ENCODE results near the gene CDCA4. TPM values are rescaled to one million over a fixed set of nuclear protein-coding genes. Genes with fewer than 3 reads are reported as not detected.

CDCA4 gene
- total and polyA plus RNA-seq, 10 of the 15 experiments (the other 5 are each of a cell fraction or from before 2014, with no cell fraction given), result 10.4 to 64.0 (median 52.1) TPM

DNA sequence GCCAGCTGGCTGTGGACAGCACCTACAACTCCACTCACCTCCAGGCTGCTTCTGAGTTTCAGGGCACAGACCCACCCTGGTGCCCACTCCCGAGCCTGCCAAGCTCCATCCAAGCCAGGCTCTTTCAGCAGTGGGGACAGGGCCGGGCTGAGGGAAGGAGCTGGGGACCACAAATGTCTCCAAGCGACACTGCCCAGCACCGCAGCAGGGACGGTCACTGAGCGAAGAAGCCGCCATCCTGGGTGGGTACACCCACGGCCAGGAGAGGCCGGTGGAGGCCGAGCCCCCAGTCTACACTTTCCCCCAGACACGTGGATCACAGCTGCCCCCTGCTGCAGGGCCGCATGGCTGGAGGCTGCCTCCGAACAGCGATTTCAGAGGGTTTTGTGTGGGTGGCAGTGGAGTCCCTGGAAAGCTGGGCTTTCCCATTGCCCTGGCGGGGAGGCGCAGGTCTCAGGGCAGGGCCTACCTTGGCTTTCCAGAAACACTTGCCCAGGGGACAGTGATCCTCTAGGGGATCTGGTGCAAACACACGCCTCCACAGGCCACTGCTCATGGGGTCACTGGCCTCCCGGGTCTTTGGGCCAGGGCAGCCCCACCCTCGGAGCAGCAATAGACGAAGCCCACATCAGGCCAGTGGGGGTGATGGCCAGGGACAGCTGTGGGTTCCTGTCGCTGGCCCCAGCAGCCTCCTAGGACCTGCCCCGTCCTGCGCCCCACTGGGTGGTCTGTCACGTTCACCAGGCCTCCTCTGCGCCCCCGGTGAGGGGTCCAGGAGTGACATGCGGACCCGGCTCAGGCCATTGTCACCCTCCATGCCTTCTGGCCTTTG lies 45.6 kb upstream of the CDCA4 start (continued):
- TF ChIP-seq, protein P1, sequence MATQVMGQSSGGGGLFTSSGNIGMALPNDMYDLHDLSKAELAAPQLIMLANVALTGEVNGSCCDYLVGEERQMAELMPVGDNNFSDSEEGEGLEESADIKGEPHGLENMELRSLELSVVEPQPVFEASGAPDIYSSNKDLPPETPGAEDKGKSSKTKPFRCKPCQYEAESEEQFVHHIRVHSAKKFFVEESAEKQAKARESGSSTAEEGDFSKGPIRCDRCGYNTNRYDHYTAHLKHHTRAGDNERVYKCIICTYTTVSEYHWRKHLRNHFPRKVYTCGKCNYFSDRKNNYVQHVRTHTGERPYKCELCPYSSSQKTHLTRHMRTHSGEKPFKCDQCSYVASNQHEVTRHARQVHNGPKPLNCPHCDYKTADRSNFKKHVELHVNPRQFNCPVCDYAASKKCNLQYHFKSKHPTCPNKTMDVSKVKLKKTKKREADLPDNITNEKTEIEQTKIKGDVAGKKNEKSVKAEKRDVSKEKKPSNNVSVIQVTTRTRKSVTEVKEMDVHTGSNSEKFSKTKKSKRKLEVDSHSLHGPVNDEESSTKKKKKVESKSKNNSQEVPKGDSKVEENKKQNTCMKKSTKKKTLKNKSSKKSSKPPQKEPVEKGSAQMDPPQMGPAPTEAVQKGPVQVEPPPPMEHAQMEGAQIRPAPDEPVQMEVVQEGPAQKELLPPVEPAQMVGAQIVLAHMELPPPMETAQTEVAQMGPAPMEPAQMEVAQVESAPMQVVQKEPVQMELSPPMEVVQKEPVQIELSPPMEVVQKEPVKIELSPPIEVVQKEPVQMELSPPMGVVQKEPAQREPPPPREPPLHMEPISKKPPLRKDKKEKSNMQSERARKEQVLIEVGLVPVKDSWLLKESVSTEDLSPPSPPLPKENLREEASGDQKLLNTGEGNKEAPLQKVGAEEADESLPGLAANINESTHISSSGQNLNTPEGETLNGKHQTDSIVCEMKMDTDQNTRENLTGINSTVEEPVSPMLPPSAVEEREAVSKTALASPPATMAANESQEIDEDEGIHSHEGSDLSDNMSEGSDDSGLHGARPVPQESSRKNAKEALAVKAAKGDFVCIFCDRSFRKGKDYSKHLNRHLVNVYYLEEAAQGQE (IDR thresholded peaks at IDR 0.05; ENCODE audit: low read depth, low read length), result no peak
- TF ChIP-seq MEF2B (IDR thresholded peaks at IDR 0.05; ENCODE audit: partially characterized antibody, poor library complexity, severe bottlenecking), result peak; percentile 88
- TF ChIP-seq SMAD5 (IDR thresholded peaks at IDR 0.05; ENCODE audit: low read depth), result no peak
- peak; percentile 28; the same call in 1 of the 2 replicates for TF ChIP-seq ZNF592 (IDR thresholded peaks at IDR 0.05)
- TF ChIP-seq NR2C1 (IDR thresholded peaks at IDR 0.05), result no peak
- no peak for TF ChIP-seq CEBPB (IDR thresholded peaks at IDR 0.05; ENCODE audit: borderline replicate concordance in 1 of 2, low read depth in 2 of 2, low read length in 2 of 2)
- TF ChIP-seq RUNX3 (IDR thresholded peaks at IDR 0.05; ENCODE audit: low read length), result no peak
- no peak for TF ChIP-seq SIX5 (IDR thresholded peaks at IDR 0.05; ENCODE audit: low read depth, low read length, severe bottlenecking)
- no peak for TF ChIP-seq BRCA1 (IDR thresholded peaks at IDR 0.05; ENCODE audit: low read depth, low read length)
- no peak for TF ChIP-seq MEF2A (IDR thresholded peaks at IDR 0.05; ENCODE audit: insufficient read depth, low read depth, low read length)
- 0 out of 3 replicates have a peak, but pooled peaks have one; percentile 10 for TF ChIP-seq POU2F2 (IDR thresholded peaks at IDR 0.05; ENCODE audit: borderline replicate concordance, low read depth, low read length)
- TF ChIP-seq, protein P2, sequence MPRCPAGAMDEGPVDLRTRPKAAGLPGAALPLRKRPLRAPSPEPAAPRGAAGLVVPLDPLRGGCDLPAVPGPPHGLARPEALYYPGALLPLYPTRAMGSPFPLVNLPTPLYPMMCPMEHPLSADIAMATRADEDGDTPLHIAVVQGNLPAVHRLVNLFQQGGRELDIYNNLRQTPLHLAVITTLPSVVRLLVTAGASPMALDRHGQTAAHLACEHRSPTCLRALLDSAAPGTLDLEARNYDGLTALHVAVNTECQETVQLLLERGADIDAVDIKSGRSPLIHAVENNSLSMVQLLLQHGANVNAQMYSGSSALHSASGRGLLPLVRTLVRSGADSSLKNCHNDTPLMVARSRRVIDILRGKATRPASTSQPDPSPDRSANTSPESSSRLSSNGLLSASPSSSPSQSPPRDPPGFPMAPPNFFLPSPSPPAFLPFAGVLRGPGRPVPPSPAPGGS (IDR thresholded peaks at IDR 0.05; ENCODE audit: borderline replicate concordance, insufficient read depth, low read depth, low read length, poor library complexity, severe bottlenecking), result no peak
- peak; percentile 83 for TF ChIP-seq NR2F1 (conservative IDR thresholded peaks at IDR 0.05)
- TF ChIP-seq RB1 (IDR thresholded peaks at IDR 0.05; ENCODE audit: borderline replicate concordance), result no peak
- TF ChIP-seq CBX5 (IDR thresholded peaks at IDR 0.05; ENCODE audit: low read depth), result no peak
- TF ChIP-seq BCL11A (IDR thresholded peaks at IDR 0.05; ENCODE audit: low read depth, low read length), result no peak
- TF ChIP-seq IRF3 (IDR thresholded peaks at IDR 0.05), result no peak
- TF ChIP-seq SREBF1 (IDR thresholded peaks at IDR 0.05; ENCODE audit: low read length), result no peak

Measured in GM12878 (cell line).